A673 (cell line): ENCODE data around the gene ERVH48-1. TPM values are rescaled to one million over a fixed set of nuclear protein-coding genes. Genes with fewer than 3 reads are reported as not detected.

Experiments
- BruUV-seq: library from RNA; stranded (reverse); fragments of 400-500 nt; replicated peaks from 2 replicates; lab custom pipeline; 2021; lab: Mats Ljungman, UMichigan
- CTCF ChIA-PET: fragments of 300-600 bp; sonication (Branson Sonifier 250); formaldehyde crosslinking; loops from one replicate; lab custom pipeline; 2022; ENCODE audit warnings: antibody characterized with exemption; lab: Charles Lee
- POLR2A ChIA-PET: fragments of 300-600 bp; sonication (Branson Sonifier 250); formaldehyde crosslinking; loops from one replicate; lab custom pipeline; 2022; ENCODE audit warnings: antibody characterized with exemption; ENCODE audit not compliant: low non-redundant PET; lab: Charles Lee
- DNase-seq: peaks from one replicate; pipeline ENCODE4 v3.0.0-alpha.2; 2015; ENCODE audit warnings: low spot score
- H3K27ac ChIP-seq: fragments of 200-600 bp; sonication (generic); 2 replicates; pipeline ENCODE4 v1.5.1; 2016; ENCODE audit warnings: mixed run types, low read depth, mild to moderate bottlenecking, mixed read lengths, antibody characterized with exemption, low read length; ENCODE audit not compliant: poor library complexity, severe bottlenecking
- H3K27me3 ChIP-seq: fragments of 200-600 bp; sonication (generic); replicated peaks from 2 replicates; pipeline ENCODE4 v1.6.1; 2017; ENCODE audit warnings: mixed run types, low read depth, mild to moderate bottlenecking, mixed read lengths, antibody characterized with exemption, low read length; ENCODE audit not compliant: insufficient read depth, poor library complexity
- H3K36me3 ChIP-seq: fragments of 200-600 bp; sonication (generic); 2 replicates; pipeline ENCODE4 v1.6.1; 2016; ENCODE audit warnings: mixed run types, mild to moderate bottlenecking, mixed read lengths, antibody characterized with exemption, low read length; ENCODE audit not compliant: insufficient read depth, poor library complexity, severe bottlenecking
- H3K4me1 ChIP-seq: fragments of 200-600 bp; sonication (generic); 2 replicates; pipeline ENCODE4 v1.6.1; 2017; ENCODE audit warnings: mixed run types, mild to moderate bottlenecking, mixed read lengths, antibody characterized with exemption, low read length; ENCODE audit not compliant: insufficient read depth, poor library complexity, severe bottlenecking
- H3K4me3 ChIP-seq: fragments of 200-600 bp; sonication (generic); 2 replicates; pipeline ENCODE4 v1.5.1; 2016; ENCODE audit warnings: low read depth, mixed run types, mild to moderate bottlenecking, mixed read lengths, low read length; ENCODE audit not compliant: poor library complexity, severe bottlenecking
- H3K9me3 ChIP-seq: fragments of 200-600 bp; sonication (generic); 2 replicates; pipeline ENCODE4 v1.6.1; 2016; ENCODE audit warnings: mixed run types, low read depth, mild to moderate bottlenecking, mixed read lengths, antibody characterized with exemption, low read length; ENCODE audit not compliant: poor library complexity, severe bottlenecking
- CTCF ChIP-seq: fragments of 300-800, 200-600 bp; sonication (generic); conservative IDR thresholded peaks from 2 replicates; pipeline ENCODE4 v1.5.1; 2017; ENCODE audit warnings: low read depth, mild to moderate bottlenecking, antibody characterized with exemption, low read length, moderate library complexity, mixed read lengths
- EZH2 ChIP-seq: fragments of 200-600 bp; sonication (generic); IDR thresholded peaks from 2 replicates; pipeline ENCODE4 v1.6.1; 2017; ENCODE audit warnings: borderline replicate concordance, low read depth, mild to moderate bottlenecking, mixed read lengths, antibody characterized with exemption, low read length; ENCODE audit not compliant: poor library complexity, severe bottlenecking
- intact Hi-C: fragments of 100-400 bp; cut with micrococcal nuclease; formaldehyde crosslinking; loops from one replicate; pipeline ENCODE4 v1.10.0; 2022; ENCODE audit not compliant: unreplicated experiment
- total RNA-seq: library from RNA; stranded (reverse); gene quantifications from 2 replicates; pipeline ENCODE4 v1.2.3, GENCODE V29; 2021

ERVH48-1 gene
- total RNA-seq, 1 experiment from 2014 or later: 0.34 TPM

GRCh38 chr21:42924433-42924751, 1.0 kb downstream of the ERVH48-1 start:
- POLR2A ChIA-PET: no interaction called here
- no peaks in the 10 kb centered on the region for H3K36me3 ChIP-seq
- no peak overlapping the region for H3K4me3 ChIP-seq
- H3K27ac ChIP-seq: peak overlapping the region; percentile 70
- CTCF ChIA-PET: no interaction called here
- no peaks in the 10 kb centered on the region for H3K27me3 ChIP-seq
- DNase-seq: no peak
- H3K9me3 ChIP-seq: no peaks in the 10 kb centered on the region
- TSS peak; percentile 96 for BruUV-seq
- TF ChIP-seq EZH2: no peak
- no peak for TF ChIP-seq CTCF
- intact Hi-C loops: loop anchor here (2.0 to 5.0 kb wide), 2 partner anchors 48 to 722 kb away; partner anchors contain the start of gene PKNOX1
- peaks cover 19% of the 10 kb centered on the region for H3K4me1 ChIP-seq

- H3K4me3 ChIP-seq: no peak overlapping the region
- ChIA-PET CTCF (interaction anchor here (0.5 kb wide), 1 partner anchor 90 kb away, joined by 7 read pairs; no protein-coding TSS in a partner anchor), POLR2A (no interaction called here)
- no peaks in the 10 kb centered on the region for H3K9me3 ChIP-seq
- peaks cover 19% of the 10 kb centered on the region for H3K4me1 ChIP-seq
- H3K36me3 ChIP-seq: no peaks in the 10 kb centered on the region
- peak overlapping the region; percentile 70 for H3K27ac ChIP-seq
- peak; percentile 99 for DNase-seq
- no TSS peak for BruUV-seq
- H3K27me3 ChIP-seq: no peaks in the 10 kb centered on the region
- TF ChIP-seq CTCF (peak; percentile 87), EZH2 (no peak)
- intact Hi-C loops: loop anchor here (2.0 to 5.0 kb wide), 2 partner anchors 49 to 723 kb away; partner anchors contain the start of gene PKNOX1
Observed at GRCh38 chr21:42923553-42924432, 1.6 kb downstream of the ERVH48-1 start.

- intact Hi-C loops: loop anchor here (5.0 kb wide), 1 partner anchor 49 kb away; the partner anchor contains the start of gene PKNOX1
- no peak for DNase-seq
- Histone ChIP-seq H3K36me3 (no peaks in the 10 kb centered on the region), H3K4me1 (peaks cover 19% of the 10 kb centered on the region), H3K27me3 (no peaks in the 10 kb centered on the region), H3K4me3 (no peak overlapping the region), H3K27ac (peak overlapping the region; percentile 70), H3K9me3 (no peaks in the 10 kb centered on the region)
- BruUV-seq: no TSS peak
- no peak for TF ChIP-seq CTCF
- ChIA-PET POLR2A (no interaction called here), CTCF (no interaction called here)
Observed at GRCh38 chr21:42922918-42923317, 2.5 kb downstream of the ERVH48-1 start.
